Measurements from ENCODE around the gene KIAA0040.

DNA sequence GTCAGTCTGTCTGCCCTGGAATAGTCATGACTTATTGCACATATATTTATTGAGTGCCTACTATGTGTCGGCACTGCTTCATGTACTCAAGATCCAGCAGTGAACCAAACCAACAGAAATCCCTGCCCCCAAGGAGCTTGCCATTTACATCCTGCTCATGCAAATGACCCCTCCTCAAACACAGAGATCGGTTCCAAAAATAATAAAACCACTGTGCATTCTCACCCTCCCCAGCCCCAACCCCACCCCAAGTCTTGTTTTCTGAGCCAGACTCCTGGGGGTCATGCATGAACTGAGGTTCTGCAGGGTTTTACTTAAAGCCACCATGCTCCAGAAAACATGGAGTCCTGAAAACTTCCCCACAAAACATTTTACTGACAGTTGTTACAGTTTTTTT lies 61.9 kb downstream of the KIAA0040 start:
- TF ChIP-seq, protein P1, sequence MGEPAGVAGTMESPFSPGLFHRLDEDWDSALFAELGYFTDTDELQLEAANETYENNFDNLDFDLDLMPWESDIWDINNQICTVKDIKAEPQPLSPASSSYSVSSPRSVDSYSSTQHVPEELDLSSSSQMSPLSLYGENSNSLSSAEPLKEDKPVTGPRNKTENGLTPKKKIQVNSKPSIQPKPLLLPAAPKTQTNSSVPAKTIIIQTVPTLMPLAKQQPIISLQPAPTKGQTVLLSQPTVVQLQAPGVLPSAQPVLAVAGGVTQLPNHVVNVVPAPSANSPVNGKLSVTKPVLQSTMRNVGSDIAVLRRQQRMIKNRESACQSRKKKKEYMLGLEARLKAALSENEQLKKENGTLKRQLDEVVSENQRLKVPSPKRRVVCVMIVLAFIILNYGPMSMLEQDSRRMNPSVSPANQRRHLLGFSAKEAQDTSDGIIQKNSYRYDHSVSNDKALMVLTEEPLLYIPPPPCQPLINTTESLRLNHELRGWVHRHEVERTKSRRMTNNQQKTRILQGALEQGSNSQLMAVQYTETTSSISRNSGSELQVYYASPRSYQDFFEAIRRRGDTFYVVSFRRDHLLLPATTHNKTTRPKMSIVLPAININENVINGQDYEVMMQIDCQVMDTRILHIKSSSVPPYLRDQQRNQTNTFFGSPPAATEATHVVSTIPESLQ (CRISPR knock-in tag; IDR thresholded peaks at IDR 0.05) = no peak
- TF ChIP-seq, protein P2, sequence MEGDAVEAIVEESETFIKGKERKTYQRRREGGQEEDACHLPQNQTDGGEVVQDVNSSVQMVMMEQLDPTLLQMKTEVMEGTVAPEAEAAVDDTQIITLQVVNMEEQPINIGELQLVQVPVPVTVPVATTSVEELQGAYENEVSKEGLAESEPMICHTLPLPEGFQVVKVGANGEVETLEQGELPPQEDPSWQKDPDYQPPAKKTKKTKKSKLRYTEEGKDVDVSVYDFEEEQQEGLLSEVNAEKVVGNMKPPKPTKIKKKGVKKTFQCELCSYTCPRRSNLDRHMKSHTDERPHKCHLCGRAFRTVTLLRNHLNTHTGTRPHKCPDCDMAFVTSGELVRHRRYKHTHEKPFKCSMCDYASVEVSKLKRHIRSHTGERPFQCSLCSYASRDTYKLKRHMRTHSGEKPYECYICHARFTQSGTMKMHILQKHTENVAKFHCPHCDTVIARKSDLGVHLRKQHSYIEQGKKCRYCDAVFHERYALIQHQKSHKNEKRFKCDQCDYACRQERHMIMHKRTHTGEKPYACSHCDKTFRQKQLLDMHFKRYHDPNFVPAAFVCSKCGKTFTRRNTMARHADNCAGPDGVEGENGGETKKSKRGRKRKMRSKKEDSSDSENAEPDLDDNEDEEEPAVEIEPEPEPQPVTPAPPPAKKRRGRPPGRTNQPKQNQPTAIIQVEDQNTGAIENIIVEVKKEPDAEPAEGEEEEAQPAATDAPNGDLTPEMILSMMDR (IDR thresholded peaks at IDR 0.05) = no peak
- TF ChIP-seq CREB1 (CRISPR knock-in tag; IDR thresholded peaks at IDR 0.05) (no peak), JUN (CRISPR knock-in tag; IDR thresholded peaks at IDR 0.05) (no peak), GABPB1 (CRISPR knock-in tag; IDR thresholded peaks at IDR 0.05) (no peak), FOXJ3 (CRISPR knock-in tag; IDR thresholded peaks at IDR 0.05; ENCODE audit: borderline replicate concordance) (no peak), FOXK1 (CRISPR knock-in tag; IDR thresholded peaks at IDR 0.05) (no peak), CREM (CRISPR knock-in tag; IDR thresholded peaks at IDR 0.05) (no peak)
- TF ChIP-seq, protein P3, sequence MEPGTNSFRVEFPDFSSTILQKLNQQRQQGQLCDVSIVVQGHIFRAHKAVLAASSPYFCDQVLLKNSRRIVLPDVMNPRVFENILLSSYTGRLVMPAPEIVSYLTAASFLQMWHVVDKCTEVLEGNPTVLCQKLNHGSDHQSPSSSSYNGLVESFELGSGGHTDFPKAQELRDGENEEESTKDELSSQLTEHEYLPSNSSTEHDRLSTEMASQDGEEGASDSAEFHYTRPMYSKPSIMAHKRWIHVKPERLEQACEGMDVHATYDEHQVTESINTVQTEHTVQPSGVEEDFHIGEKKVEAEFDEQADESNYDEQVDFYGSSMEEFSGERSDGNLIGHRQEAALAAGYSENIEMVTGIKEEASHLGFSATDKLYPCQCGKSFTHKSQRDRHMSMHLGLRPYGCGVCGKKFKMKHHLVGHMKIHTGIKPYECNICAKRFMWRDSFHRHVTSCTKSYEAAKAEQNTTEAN (CRISPR knock-in tag; IDR thresholded peaks at IDR 0.05) = no peak
- TF ChIP-seq, protein P4, sequence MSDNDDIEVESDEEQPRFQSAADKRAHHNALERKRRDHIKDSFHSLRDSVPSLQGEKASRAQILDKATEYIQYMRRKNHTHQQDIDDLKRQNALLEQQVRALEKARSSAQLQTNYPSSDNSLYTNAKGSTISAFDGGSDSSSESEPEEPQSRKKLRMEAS (CRISPR knock-in tag; IDR thresholded peaks at IDR 0.05) = no peak

Data from WTC11 (cell line).